ENCODE data around the gene ALPG. TPM values are rescaled to one million over a fixed set of nuclear protein-coding genes. Genes with fewer than 3 reads are reported as not detected.

The ALPG gene
- total and polyA plus RNA-seq, 2 donors (not counting 1 experiment from before 2014, with no cell fraction given) = not detected

DNA sequence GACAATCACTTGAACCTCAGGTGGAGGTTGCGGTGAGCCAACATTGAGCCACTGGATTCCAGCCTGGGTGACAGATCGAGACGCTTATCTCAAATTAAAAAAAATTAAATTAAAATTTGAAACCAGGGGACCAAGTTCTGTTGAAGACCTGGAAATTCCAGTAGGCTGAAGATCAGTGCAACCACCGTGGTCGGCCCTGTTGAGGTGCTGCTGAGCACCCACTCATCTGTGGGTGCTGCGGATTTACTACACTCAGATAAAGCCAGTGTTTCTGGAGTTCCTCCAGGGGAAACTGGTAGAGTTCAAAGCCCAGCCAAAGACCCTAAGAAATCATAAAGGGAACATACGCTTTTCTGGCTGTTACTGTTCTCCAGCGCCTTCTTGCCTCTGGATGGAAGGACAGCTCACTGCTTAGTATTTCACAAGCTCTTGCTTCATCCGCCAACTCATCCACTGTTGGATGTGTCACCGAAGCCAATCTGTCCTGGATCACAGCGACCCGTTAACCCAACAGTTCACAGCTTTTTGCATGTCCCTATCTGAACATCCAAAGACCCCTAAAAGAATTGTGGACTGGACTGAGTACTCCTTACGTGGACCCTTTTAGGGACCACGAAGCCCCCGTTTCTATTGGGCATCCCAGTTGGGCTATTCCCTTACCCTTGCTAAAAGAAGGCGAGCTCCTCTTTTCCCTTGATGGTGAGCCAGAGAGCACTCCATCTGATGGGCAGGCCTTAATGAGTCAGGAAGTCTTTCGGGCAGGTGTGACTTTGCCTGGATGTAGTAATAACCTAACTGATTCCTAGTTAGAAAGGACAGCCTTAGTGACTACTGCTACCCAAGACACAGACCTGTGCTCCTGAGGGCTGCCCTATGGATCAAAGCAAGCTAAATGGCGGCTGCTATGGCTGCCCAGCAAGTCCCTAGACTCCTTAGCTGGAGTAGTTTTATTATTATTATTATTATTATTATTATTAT lies 34.1 kb upstream of the ALPG start:
- no peaks in the 10 kb centered on the region for H4K20me1 ChIP-seq (ENCODE audit: control insufficient read depth, insufficient read depth, low read length, poor library complexity, severe bottlenecking)
- peaks cover 0 to 2% (median 0%) of the 10 kb centered on the region in 4 experiments for H3K27me3 ChIP-seq (replicated peaks in 1 of 4; ENCODE audit: control extremely low read depth in 1 of 4, control insufficient read depth in 3 of 4, insufficient read depth in 4 of 4, low read length in 3 of 4)
- Mint-ChIP-seq H3K4me1 (peaks cover 2% of the 10 kb centered on the region), H3K9me3 (ENCODE audit: insufficient read depth) (no peaks in the 10 kb centered on the region), H3K27ac (no peak overlapping the region), H3K4me3 (no peak overlapping the region), H3K27me3 (no peaks in the 10 kb centered on the region)
- no peak overlapping the region for H3K9ac ChIP-seq (ENCODE audit: low read length)
- no peaks in the 10 kb centered on the region for H3K79me2 ChIP-seq (ENCODE audit: control insufficient read depth, insufficient read depth, low read length)
- 98% methylated on average over 16 of the region's 18 CpGs for WGBS (ENCODE audit: insufficient coverage)
- peaks cover 0 to 7% of the 10 kb centered on the region in 2 donors for H3K4me1 ChIP-seq (ENCODE audit: control insufficient read depth in 2 of 2, insufficient read depth in 2 of 2, low read length in 2 of 2)
- H3K27ac ChIP-seq (ENCODE audit: low read length in 2 of 2) = no peak overlapping the region
- H3K9me3 ChIP-seq (ENCODE audit: control extremely low read depth in 1 of 3, control insufficient read depth in 2 of 3, insufficient read depth in 1 of 3, low read length in 2 of 3) = no peaks in the 10 kb centered on the region
- DNase-seq (no peak), ATAC-seq (ENCODE audit: low read depth) (no peak)
- ChIA-PET POLR2A (no interaction called here), CTCF (interaction anchor here (0.5 kb wide), 1 partner anchor 58 kb away, joined by 3 read pairs; no protein-coding TSS in a partner anchor)
- no peak for TF ChIP-seq EZH2 (IDR thresholded peaks at IDR 0.05; ENCODE audit: borderline replicate concordance, insufficient read depth, low read depth, low read length, poor library complexity, severe bottlenecking)
- TF ChIP-seq CTCF (IDR thresholded peaks at IDR 0.05) = no peak
- intact Hi-C loops (cut with micrococcal nuclease) = no loop called here
- no peak overlapping the region for H2AFZ ChIP-seq (ENCODE audit: insufficient read depth, low read depth, low read length, poor library complexity, severe bottlenecking)
- H3K36me3 ChIP-seq (replicated peaks in 1 of 2; ENCODE audit: control extremely low read depth in 1 of 2, control insufficient read depth in 1 of 2, extremely low read depth in 1 of 2, insufficient read depth in 2 of 2, low read length in 1 of 2) = no peaks in the 10 kb centered on the region
- no peak overlapping the region for H3K4me2 ChIP-seq (replicated peaks; ENCODE audit: low read depth, low read length, poor library complexity, severe bottlenecking)
- no peak overlapping the region for H3K4me3 ChIP-seq (ENCODE audit: control extremely low read depth in 1 of 5, extremely low read depth in 1 of 5, insufficient read depth in 1 of 5, low read depth in 2 of 5, low read length in 4 of 5)

GRCh38 chr2:232374356-232374755 lies 32.3 kb upstream of the ALPG start:
- no peak overlapping the region for H2AFZ ChIP-seq (ENCODE audit: insufficient read depth, low read depth, low read length, poor library complexity, severe bottlenecking)
- CTCF ChIA-PET = no interaction called here

More at GRCh38 chr2:232374356-232374755, 32.3 kb upstream of the ALPG start:
- Histone ChIP-seq H3K4me1 (ENCODE audit: control insufficient read depth in 2 of 2, insufficient read depth in 2 of 2, low read length in 2 of 2) (peaks cover 0 to 7% of the 10 kb centered on the region in 2 donors), H3K79me2 (ENCODE audit: control insufficient read depth, insufficient read depth, low read length) (no peaks in the 10 kb centered on the region), H3K36me3 (replicated peaks in 1 of 2; ENCODE audit: control extremely low read depth in 1 of 2, control insufficient read depth in 1 of 2, extremely low read depth in 1 of 2, insufficient read depth in 2 of 2, low read length in 1 of 2) (no peaks in the 10 kb centered on the region), H3K27ac (ENCODE audit: low read length in 2 of 2) (no peak overlapping the region), H4K20me1 (ENCODE audit: control insufficient read depth, insufficient read depth, low read length, poor library complexity, severe bottlenecking) (no peaks in the 10 kb centered on the region), H3K9ac (ENCODE audit: low read length) (no peak overlapping the region), H3K4me2 (replicated peaks; ENCODE audit: low read depth, low read length, poor library complexity, severe bottlenecking) (no peak overlapping the region), H3K4me3 (ENCODE audit: control extremely low read depth in 1 of 5, extremely low read depth in 1 of 5, insufficient read depth in 1 of 5, low read depth in 2 of 5, low read length in 4 of 5) (no peak overlapping the region), H3K27me3 (replicated peaks in 1 of 4; ENCODE audit: control extremely low read depth in 1 of 4, control insufficient read depth in 3 of 4, insufficient read depth in 4 of 4, low read length in 3 of 4) (no peaks in the 10 kb centered on the region), H3K9me3 (ENCODE audit: control extremely low read depth in 1 of 3, control insufficient read depth in 2 of 3, insufficient read depth in 1 of 3, low read length in 2 of 3) (no peaks in the 10 kb centered on the region)
- intact Hi-C loops (cut with micrococcal nuclease) = no loop called here
- no peak overlapping the region for H3K4me3 Mint-ChIP-seq
- DNase-seq (no peak), ATAC-seq (ENCODE audit: low read depth) (no peak)
- H3K27me3 Mint-ChIP-seq = no peaks in the 10 kb centered on the region
- H3K27ac Mint-ChIP-seq = no peak overlapping the region
- POLR2A ChIA-PET = no interaction called here
- TF ChIP-seq EZH2 (IDR thresholded peaks at IDR 0.05; ENCODE audit: borderline replicate concordance, insufficient read depth, low read depth, low read length, poor library complexity, severe bottlenecking) (no peak), CTCF (IDR thresholded peaks at IDR 0.05) (no peak)
- peaks cover 2% of the 10 kb centered on the region for H3K4me1 Mint-ChIP-seq
- WGBS (ENCODE audit: insufficient coverage) = no CpG with 5 or more reads among the region's 1 CpG
- no peaks in the 10 kb centered on the region for H3K9me3 Mint-ChIP-seq (ENCODE audit: insufficient read depth)
